H9 (cell line): Measurements from ENCODE around the gene PDIA6. TPM values are rescaled to one million over a fixed set of nuclear protein-coding genes. Genes with fewer than 3 reads are reported as not detected.

ENCODE experiments used
- DNase-seq: peaks from one replicate; pipeline ENCODE4 v3.0.0-alpha.2; 2017
- H2AFZ ChIP-seq: one replicate; pipeline ENCODE4 v1.6.1; 2013; ENCODE audit warnings: mild to moderate bottlenecking, low read length, control low read depth, moderate library complexity
- H2AK5ac ChIP-seq: 2 replicates; pipeline ENCODE4 v1.6.1; 2013; ENCODE audit warnings: low read length, control low read depth, mixed read lengths; ENCODE audit not compliant: insufficient read length
- H2BK120ac ChIP-seq: one replicate; pipeline ENCODE4 v1.6.1; 2013; ENCODE audit warnings: low read depth, mild to moderate bottlenecking, low read length, control low read depth, inconsistent platforms; ENCODE audit not compliant: poor library complexity, severe bottlenecking
- H2BK12ac ChIP-seq: 2 replicates; pipeline ENCODE4 v1.6.1; 2013; ENCODE audit warnings: low read length, control low read depth, mixed read lengths, low read depth; ENCODE audit not compliant: insufficient read length
- H2BK15ac ChIP-seq: 2 replicates; pipeline ENCODE4 v1.6.1; 2013; ENCODE audit warnings: low read depth, low read length, control low read depth
- H2BK20ac ChIP-seq: one replicate; pipeline ENCODE4 v1.6.1; 2013; ENCODE audit warnings: low read depth, mild to moderate bottlenecking, low read length, control low read depth, inconsistent platforms; ENCODE audit not compliant: poor library complexity, severe bottlenecking
- H2BK5ac ChIP-seq: 2 replicates; pipeline ENCODE4 v1.6.1; 2013; ENCODE audit warnings: low read length, control low read depth, mixed read lengths; ENCODE audit not compliant: insufficient read length
- H3K14ac ChIP-seq: 2 replicates; pipeline ENCODE4 v1.6.1; 2013; ENCODE audit warnings: low read length, control low read depth; ENCODE audit not compliant: insufficient read depth
- H3K18ac ChIP-seq: 2 replicates; pipeline ENCODE4 v1.6.1; 2013; ENCODE audit warnings: low read depth, mild to moderate bottlenecking, mixed read lengths, low read length, control low read depth; ENCODE audit not compliant: insufficient read length
- H3K23ac ChIP-seq: 2 replicates; pipeline ENCODE4 v1.6.1; 2013; ENCODE audit warnings: low read length, control low read depth, mixed read lengths, low read depth; ENCODE audit not compliant: insufficient read length
- H3K23me2 ChIP-seq: 2 replicates; pipeline ENCODE4 v1.6.1; 2013; ENCODE audit warnings: low read depth, mild to moderate bottlenecking, mixed read lengths, low read length, control low read depth; ENCODE audit not compliant: insufficient read length, poor library complexity, severe bottlenecking
- H3K27ac ChIP-seq: 2 replicates; pipeline ENCODE4 v1.5.1; 2013; ENCODE audit warnings: low read length, control low read depth, mixed read lengths, low read depth; ENCODE audit not compliant: insufficient read length
- H3K27me3 ChIP-seq: 2 replicates; pipeline ENCODE4 v1.6.1; 2013; ENCODE audit warnings: low read length, control low read depth, inconsistent platforms; ENCODE audit not compliant: insufficient read depth
- H3K4ac ChIP-seq: 2 replicates; pipeline ENCODE4 v1.6.1; 2013; ENCODE audit warnings: low read depth, mild to moderate bottlenecking, control low read depth, inconsistent platforms, low read length, moderate library complexity
- H3K4me1 ChIP-seq: 2 replicates; pipeline ENCODE4 v1.6.1; 2013; ENCODE audit warnings: low read length, control low read depth, inconsistent platforms; ENCODE audit not compliant: insufficient read depth
- H3K4me2 ChIP-seq: 2 replicates; pipeline ENCODE4 v1.6.1; 2013; ENCODE audit warnings: low read length, control low read depth, mixed read lengths; ENCODE audit not compliant: insufficient read length, insufficient read depth
- H3K56ac ChIP-seq: 2 replicates; pipeline ENCODE4 v1.6.1; 2013; ENCODE audit warnings: low read depth, mild to moderate bottlenecking, mixed read lengths, low read length, control low read depth; ENCODE audit not compliant: insufficient read length
- H3K79me1 ChIP-seq: 2 replicates; pipeline ENCODE4 v1.6.1; 2013; ENCODE audit warnings: low read depth, mild to moderate bottlenecking, moderate library complexity, low read length, control low read depth, inconsistent platforms; ENCODE audit not compliant: insufficient read depth, poor library complexity, severe bottlenecking
- H3K79me2 ChIP-seq: 2 replicates; pipeline ENCODE4 v1.6.1; 2013; ENCODE audit warnings: low read length, control low read depth, inconsistent platforms; ENCODE audit not compliant: insufficient read depth
- H3K9ac ChIP-seq: 2 replicates; pipeline ENCODE4 v1.6.1; 2013; ENCODE audit warnings: low read length, control low read depth, mixed read lengths; ENCODE audit not compliant: insufficient read length; ENCODE audit errors: extremely low read depth
- H3K9me3 ChIP-seq: one replicate; pipeline ENCODE4 v1.6.1; 2013; ENCODE audit warnings: low read depth, low read length, inconsistent platforms; ENCODE audit not compliant: control insufficient read depth
- H3T11ph ChIP-seq: one replicate; pipeline ENCODE4 v1.6.1; 2013; ENCODE audit warnings: mild to moderate bottlenecking, low read length, control low read depth, inconsistent platforms
- H4K20me1 ChIP-seq: one replicate; pipeline ENCODE4 v1.6.1; 2013; ENCODE audit not compliant: control insufficient read depth, insufficient read length, insufficient read depth
- H4K5ac ChIP-seq: 2 replicates; pipeline ENCODE4 v1.6.1; 2013; ENCODE audit warnings: low read depth, mild to moderate bottlenecking, mixed read lengths, low read length, control low read depth; ENCODE audit not compliant: insufficient read length
- H4K8ac ChIP-seq: replicated peaks from 2 replicates; pipeline ENCODE4 v1.6.1; 2013; ENCODE audit warnings: low read length, control low read depth, mixed read lengths, low read depth; ENCODE audit not compliant: insufficient read length
- H4K91ac ChIP-seq: 2 replicates; pipeline ENCODE4 v1.6.1; 2013; ENCODE audit warnings: low read depth, mild to moderate bottlenecking, moderate library complexity, mixed read lengths, low read length, control low read depth; ENCODE audit not compliant: insufficient read length
- H3K27ac Mint-ChIP-seq, 3 experiments: 2 replicates in 2 of 3; 3 replicates in 1 of 3; pipeline ENCODE4 v1.8.0; 2020 to 2021; ENCODE audit warnings: mixed read lengths in 3 of 3, mild to moderate bottlenecking in 1 of 3, moderate library complexity in 1 of 3
- H3K27me3 Mint-ChIP-seq: 2 replicates; pipeline ENCODE4 v1.8.0; 2021; ENCODE audit warnings: low read depth, mild to moderate bottlenecking, moderate library complexity, mixed read lengths
- H3K36me3 Mint-ChIP-seq, 3 experiments: 2 replicates in 2 of 3; 3 replicates in 1 of 3; pipeline ENCODE4 v1.8.0; 2020 to 2021; ENCODE audit warnings: low read depth in 3 of 3, mixed read lengths in 3 of 3; ENCODE audit not compliant: insufficient read depth in 1 of 3
- H3K4me1 Mint-ChIP-seq, 2 experiments: 2 replicates each; pipeline ENCODE4 v1.8.0; 2020; ENCODE audit warnings: mixed read lengths in 2 of 2
- H3K4me3 Mint-ChIP-seq, 2 experiments: 2 replicates in 1 of 2; 3 replicates in 1 of 2; pipeline ENCODE4 v1.8.0; 2020 to 2021; ENCODE audit warnings: mild to moderate bottlenecking in 2 of 2, mixed read lengths in 2 of 2, moderate library complexity in 1 of 2
- H3K9me3 Mint-ChIP-seq, 2 experiments: 2 replicates in 1 of 2; 3 replicates in 1 of 2; pipeline ENCODE4 v1.8.0; 2020; ENCODE audit warnings: mild to moderate bottlenecking in 2 of 2, mixed read lengths in 2 of 2, moderate library complexity in 1 of 2
- CTCF ChIP-seq: fragments of 200-600 bp; sonication (generic); conservative IDR thresholded peaks from 3 replicates; pipeline ENCODE4 v1.8.0; 2021; ENCODE audit warnings: antibody characterized with exemption, mild to moderate bottlenecking
- WGBS: extraction: QIAGEN DNeasy Blood & Tissue Kit; methylation state at CpG from one replicate; pipeline ENCODE4 v1.1.7; 2013; ENCODE audit warnings: missing lambda C conversion rate, low lambda C conversion rate, mixed read lengths; ENCODE audit not compliant: insufficient read length; ENCODE audit errors: extremely low coverage; 5-methylcytosine and 5-hydroxymethylcytosine counted together
- total RNA-seq: library from RNA; stranded (reverse); gene quantifications from 2 replicates; pipeline ENCODE4 v1.2.1, GENCODE V29; 2021

Gene PDIA6
- total RNA-seq, 1 experiment from 2014 or later, result 301 TPM

DNA sequence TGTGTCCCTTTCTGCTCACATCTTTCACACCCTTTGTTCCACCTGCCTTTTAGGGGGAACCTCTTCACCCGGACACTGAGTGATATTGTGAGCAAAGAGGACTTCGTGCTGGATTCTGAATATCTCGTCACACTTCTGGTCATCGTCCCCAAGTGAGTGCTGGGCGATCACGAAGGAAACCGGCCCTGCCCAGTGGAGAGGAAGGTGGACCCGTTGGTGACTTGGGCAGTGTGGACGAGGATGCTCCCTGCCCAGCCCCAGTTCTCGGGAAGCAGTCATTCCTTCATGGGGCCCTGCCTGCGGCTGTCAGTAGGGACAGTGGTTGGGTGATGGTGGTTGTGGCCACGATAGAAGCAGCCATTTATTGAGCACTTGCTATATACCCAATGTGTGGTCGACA, 40.8 kb downstream of the PDIA6 start:
- Histone ChIP-seq H2AFZ (no peak overlapping the region), H2BK5ac (no peak overlapping the region), H2AK5ac (no peak overlapping the region), H3K79me2 (no peaks in the 10 kb centered on the region), H3K4ac (no peak overlapping the region), H3K27ac (no peak overlapping the region), H3K23ac (no peak overlapping the region), H3T11ph (no peak overlapping the region), H3K27me3 (no peaks in the 10 kb centered on the region), H2BK120ac (no peak overlapping the region), H3K4me2 (no peak overlapping the region), H4K8ac (no peak overlapping the region), H3K18ac (no peak overlapping the region), H3K23me2 (no peaks in the 10 kb centered on the region), H2BK15ac (no peak overlapping the region), H3K9me3 (no peaks in the 10 kb centered on the region), H3K9ac (no peak overlapping the region), H3K4me1 (no peaks in the 10 kb centered on the region), H3K79me1 (no peaks in the 10 kb centered on the region), H3K14ac (no peak overlapping the region), H4K20me1 (no peaks in the 10 kb centered on the region), H4K5ac (no peak overlapping the region), H2BK12ac (no peak overlapping the region), H2BK20ac (no peak overlapping the region), H3K56ac (no peak overlapping the region), H4K91ac (no peak overlapping the region)
- Mint-ChIP-seq H3K9me3 (no peaks in the 10 kb centered on the region; a peak in 1 of 5 replicates), H3K4me3 (no peak overlapping the region), H3K27me3 (peaks cover 3% of the 10 kb centered on the region; the same call in 1 of the 2 replicates), H3K27ac (no peak overlapping the region; a peak in 1 of 7 replicates), H3K4me1 (peaks cover 8 to 17% of the 10 kb centered on the region in 2 experiments), H3K36me3 (no peaks in the 10 kb centered on the region)
- WGBS, result no CpG with 5 or more reads among the region's 13 CpGs
- no peak for TF ChIP-seq CTCF
- DNase-seq, result no peak
